Activated T-cell treated with anti-CD3 and anti-CD28 coated beads, Interleukin-2, amount 50 U/mL, for 48 hours (primary cell): ENCODE data around the gene ITPRID2.

Experiments
- DNase-seq, 2 experiments: peaks; one replicate each; pipeline ENCODE4 v3.0.0-alpha.2; 2020

The ITPRID2 gene

GRCh38 chr2:181882246-181883020 is 9.1 kb upstream of the ITPRID2 start:
- DNase-seq = no peak

GRCh38 chr2:181884601-181885000 is 6.9 kb upstream of the ITPRID2 start:
- no peak for DNase-seq

DNA sequence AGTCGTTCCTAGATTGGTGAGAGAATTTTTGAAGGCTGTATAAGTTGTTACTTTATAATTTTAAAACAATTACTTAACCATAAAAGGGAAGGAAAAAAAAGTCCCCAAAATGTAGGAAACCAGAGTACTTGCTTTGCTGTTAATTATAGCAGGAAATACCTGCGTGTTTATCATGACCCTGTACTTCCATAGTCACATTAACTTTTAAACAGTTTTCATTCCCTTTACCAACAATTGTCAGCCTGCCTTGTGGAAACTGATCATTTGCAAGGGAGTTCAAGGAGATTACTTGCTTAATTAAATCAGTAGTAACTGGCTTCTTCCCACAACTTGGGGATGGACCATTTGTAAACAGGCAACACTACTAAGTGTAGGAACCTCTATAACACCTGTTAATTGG is 6.4 kb upstream of the ITPRID2 start:
- no peak for DNase-seq

DNA sequence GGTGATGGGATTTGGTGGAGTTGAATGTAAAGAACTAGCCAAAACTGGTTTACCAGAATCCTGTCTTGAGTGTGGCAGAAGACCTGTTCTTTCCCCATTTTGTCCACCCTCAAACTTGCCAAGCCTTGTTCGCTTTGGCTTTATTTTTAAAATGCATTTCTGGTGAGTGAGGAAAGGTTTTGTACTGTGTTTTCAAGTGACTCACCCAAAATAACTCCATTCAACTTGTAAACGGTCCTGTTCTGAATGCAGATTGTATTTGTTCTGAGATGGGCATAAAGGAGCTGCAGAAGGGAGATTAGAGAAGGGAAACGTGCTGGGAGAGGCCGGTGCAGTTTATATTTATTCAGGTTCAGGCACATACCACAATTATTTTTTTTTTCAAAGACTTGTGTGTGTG is 5.3 kb upstream of the ITPRID2 start:
- no peak for DNase-seq

GRCh38 chr2:181887045-181887444 is 4.5 kb upstream of the ITPRID2 start:
- DNase-seq = no peak

- DNase-seq = no peak
Measured at GRCh38 chr2:181889776-181890175, 1.8 kb upstream of the ITPRID2 start.

DNA sequence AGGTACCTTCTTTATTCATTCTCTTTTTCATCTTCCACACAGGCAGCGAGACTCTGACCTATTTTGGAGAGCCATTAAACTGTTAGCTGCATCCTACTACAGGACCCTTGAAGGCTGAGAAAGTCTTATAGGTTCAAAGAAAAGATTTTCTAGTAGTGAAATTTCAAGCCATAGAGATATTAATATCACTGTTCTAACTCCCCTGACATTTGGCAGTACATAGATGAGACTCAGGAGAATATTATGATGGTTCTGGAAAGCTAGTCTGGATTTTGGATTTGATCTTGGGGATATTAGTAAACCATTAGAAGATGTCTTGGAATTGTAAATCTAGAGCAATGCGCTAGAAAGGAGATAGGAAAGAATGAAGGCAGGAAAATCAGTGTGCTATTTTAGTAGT is 1.3 kb upstream of the ITPRID2 start:
- no peak for DNase-seq

DNA sequence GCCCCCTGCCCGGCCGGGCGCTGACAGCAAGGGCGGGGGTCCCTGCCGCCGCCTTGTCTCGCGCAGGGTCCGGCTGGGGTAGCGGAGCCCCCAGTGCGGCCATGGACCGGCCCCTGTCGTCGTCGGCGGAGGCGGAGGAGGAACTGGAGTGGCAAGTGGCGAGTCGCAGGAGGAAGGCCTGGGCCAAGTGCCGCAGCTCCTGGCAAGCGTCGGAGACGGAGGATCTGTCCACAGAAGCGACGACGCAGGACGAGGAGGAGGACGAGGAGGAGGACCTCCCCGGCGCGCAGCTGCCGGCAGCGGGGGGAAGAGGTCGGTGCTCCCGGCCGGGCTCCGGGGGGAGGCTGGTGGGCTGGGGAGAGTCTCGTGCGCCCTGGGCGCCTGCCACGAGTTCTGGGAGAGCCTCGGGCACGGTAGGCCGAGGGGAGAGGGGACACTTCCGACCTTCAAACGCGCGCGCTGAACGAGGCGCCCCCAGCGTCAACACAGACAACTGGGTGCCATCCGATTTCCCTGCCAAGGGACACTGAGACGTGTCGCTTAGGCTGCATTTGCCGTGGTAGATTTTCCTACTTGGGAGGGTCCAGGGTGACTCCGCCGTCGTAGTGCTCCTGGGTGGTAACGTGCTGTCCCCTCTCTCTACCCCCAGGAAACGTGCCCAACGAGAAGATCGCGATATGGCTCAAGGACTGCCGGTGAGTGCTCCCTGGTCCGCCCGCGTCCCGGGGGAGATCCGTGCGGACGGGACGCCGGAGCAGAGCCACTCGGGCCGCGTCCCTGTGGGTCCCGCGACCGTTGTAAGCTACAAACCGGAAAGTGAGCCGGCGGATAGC is 652 bp downstream of the ITPRID2 start:
- peak; percentile 79 for DNase-seq

GRCh38 chr2:181892799-181893435 is 1.4 kb downstream of the ITPRID2 start:
- no peak for DNase-seq

DNA sequence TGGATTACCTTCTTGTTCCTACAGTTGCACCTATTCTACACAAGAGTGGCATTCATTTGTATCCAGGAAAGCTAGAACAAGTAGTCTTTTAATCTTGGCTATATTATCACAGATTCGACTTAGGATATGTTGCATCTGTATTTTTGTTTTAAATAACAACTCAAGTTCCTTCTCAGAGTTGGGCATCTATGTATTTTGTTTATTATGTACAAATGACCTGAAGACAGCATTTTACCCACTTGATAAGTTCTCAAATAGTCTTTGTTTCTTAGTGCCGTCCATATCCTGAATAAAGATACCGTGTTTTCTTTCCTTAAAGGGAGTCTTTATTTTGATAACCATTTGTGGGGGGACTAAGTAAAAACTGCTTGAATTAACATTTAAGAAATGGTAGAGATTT is 2.9 kb downstream of the ITPRID2 start:
- DNase-seq = no peak

DNA sequence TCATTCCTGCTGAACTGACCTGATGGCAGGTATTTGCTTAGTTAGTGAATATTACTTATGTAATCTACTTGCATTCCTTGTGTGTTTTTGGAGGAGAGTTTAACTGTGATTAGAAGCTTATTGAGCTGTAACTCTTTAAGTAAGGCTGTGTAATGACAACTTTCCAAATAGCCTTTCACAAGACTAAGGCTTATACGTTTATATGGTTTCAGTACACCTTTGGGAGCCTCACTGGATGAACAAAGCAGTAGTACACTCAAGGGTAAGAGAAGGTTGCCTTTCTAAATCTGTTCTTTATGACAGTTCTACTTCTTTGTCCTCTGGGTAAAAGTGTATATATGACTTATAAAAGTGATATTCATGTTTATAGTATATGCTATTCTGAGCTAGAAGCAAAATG is 4.3 kb downstream of the ITPRID2 start:
- no peak for DNase-seq

DNA sequence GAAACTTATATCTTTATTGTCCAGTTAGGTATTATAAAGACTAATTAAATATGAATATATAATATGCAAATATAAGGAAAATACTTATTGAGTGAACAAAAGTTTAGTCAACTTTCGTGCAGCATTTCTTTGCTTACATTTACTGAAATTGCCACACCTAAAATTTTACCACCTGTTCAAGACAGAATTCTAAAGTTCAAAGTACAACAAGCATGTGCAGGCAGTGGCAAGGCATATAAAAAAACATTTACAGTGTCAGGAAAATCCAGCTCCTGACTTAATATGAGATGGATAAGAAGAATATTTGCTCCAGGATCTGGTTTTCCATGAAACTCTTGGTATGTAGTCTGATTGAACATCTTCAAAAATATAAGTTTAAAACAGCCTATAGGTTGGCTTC is 4.8 kb downstream of the ITPRID2 start:
- no peak for DNase-seq

- DNase-seq = no peak
Measured at GRCh38 chr2:181900007-181900651, 8.6 kb downstream of the ITPRID2 start.

DNA sequence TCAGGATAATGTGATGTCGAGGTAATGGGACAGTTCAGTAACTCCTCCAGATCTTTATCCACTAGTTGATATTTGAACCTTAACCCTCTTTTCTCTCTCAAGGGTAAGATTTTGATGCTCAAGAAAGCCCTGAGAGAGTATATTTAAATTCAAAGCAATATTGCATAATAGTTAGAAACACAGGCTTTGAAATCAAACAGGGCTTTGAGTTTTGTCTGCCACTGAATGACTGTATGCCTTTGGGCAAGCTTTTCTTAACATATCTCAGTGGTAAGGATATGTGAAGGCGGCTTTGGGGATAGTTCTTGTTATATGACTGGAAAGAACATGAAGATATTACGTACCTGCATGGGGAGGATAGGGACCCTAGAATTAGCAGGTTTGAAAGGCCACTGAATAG is 11.1 kb downstream of the ITPRID2 start:
- no peak for DNase-seq

GRCh38 chr2:181904022-181904632 is 12.6 kb downstream of the ITPRID2 start:
- no peak for DNase-seq

GRCh38 chr2:181907057-181907456 is 15.5 kb downstream of the ITPRID2 start:
- DNase-seq = no peak

DNA sequence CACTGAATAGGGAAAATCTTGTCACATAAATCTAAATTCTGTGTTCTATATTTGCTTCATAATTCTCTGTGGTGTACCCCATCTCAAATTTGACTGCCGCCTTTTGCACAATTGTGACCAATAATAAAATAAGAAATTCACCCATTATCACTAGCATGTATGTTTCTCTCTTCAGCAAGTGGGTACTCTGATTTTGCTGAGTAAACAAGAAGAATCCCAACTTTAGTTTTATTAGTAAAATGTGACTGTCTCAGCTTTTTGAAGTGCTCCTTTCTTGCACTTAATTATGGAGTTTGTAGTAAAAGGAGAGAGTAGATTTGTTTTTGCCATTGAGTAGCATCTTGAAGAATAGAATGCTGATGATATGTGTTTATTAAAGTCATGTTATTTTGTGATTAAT is 16.1 kb downstream of the ITPRID2 start:
- no peak for DNase-seq

DNA sequence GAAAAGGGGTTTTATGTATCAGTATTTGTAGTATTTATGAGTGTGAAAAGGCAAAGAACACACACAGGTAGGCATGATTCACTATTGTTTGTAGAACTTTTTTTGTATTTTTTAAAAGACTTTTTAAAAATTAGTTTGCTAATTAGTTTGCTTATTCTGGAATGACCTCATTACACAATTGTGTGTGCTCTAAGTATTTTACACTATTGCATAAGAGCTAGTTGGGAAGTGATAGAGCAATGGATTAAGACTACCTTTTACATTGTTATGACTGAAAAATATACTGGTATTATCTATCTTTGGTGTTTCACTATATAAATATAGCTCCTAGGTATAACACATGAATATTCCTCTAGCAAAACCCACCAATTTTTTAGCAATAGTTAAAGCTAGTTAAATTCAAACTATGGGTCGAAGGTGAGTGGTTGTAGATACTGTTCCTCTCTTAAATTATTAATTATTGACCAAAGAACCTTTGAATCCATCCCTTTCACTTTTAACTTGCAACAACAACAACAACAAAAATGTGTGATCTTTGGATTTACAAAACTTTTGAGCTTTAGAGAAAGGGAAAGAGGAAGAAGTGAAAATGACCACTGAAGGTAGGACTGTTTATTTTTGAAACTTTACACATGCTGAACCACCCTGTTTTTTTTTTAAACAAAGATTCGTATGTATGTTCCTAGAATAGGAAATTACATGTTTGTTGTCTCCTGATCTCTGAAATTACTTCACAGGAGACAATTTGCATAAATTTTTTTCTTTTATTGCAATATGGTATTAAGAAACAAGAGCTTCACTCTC is 18.7 kb downstream of the ITPRID2 start:
- DNase-seq = no peak

GRCh38 chr2:181911830-181912229 is 20.3 kb downstream of the ITPRID2 start:
- DNase-seq = no peak

DNA sequence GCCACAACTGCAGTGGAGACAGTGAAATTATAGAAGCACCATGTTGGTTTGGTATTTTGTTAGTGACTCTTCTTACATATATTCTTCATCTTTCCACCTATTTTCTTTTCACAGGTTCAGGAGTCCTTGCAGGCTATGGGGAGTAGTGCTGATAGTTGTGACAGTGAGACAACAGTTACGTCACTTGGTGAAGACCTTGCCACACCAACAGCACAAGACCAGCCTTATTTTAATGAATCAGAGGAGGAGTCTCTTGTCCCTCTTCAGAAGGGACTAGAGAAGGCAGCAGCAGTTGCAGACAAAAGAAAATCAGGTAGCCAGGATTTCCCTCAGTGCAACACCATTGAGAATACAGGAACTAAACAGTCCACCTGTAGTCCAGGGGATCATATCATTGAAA is 23.6 kb downstream of the ITPRID2 start:
- no peak for DNase-seq

DNA sequence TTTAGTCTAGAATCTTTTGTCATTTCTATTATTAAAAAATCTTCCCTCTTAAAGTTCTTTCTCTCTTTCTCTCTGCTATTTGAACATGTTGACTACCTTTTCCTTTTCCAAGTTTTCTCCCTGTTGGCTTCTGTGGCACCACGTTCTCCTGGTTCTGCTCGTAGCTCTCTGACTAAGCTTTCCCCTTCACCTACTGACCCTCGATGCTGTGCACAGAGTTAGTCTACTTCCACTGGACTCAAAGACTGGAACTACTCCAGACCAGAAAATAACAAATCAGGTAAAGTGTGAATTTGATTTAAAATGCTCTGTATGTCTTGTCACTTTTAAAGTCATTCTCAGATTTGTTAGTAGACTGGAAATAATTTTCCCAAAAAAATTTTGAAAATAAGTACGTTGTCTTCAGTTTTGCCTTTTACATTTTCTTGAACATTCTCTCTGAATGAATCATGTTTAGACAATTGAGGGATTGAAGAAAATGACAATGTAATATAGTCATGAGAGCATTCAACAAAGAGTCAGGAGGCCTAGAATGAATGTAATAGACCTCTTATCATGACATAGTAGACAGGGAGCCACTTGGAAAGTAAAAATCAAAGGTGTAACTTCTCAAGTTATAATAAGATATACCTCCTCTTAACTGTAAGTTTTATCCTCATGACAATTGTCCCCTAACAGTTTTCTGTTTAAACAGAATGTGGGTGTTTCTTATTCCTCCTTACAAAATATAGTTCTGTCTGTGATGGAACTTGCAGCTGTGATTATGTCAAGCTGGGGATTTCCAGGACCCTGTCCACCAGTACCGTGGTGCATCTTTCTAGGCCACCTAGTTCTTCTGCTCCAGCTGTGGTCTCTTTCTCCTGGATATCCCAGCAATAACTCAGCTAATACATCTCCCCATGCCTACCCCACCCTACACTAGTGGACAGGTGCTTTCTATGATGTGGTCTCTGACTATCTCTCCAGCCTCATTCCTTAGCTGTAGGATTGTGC is 25.5 kb downstream of the ITPRID2 start:
- no peak for DNase-seq
